Neural progenitor cell (in vitro differentiated cells): ENCODE measurements around the gene GPR62. TPM values are rescaled to one million over a fixed set of nuclear protein-coding genes. Genes with fewer than 3 reads are reported as not detected.

ENCODE experiments used
- DNase-seq: peaks from one replicate; pipeline ENCODE4 v3.0.0-alpha.2; 2016; ENCODE audit warnings: low spot score
- H2AFZ ChIP-seq: fragments of 200-600 bp; sonication (generic); replicated peaks from 2 replicates; pipeline ENCODE4 v1.6.1; 2016; ENCODE audit warnings: antibody characterized with exemption
- H3F3A ChIP-seq: fragments of 200-600 bp; sonication (generic); 2 replicates; pipeline ENCODE4 v1.6.1; 2016; ENCODE audit warnings: antibody characterized with exemption, low read depth
- H3K27ac ChIP-seq: fragments of 200-600 bp; sonication (generic); 2 replicates; pipeline ENCODE4 v1.5.1; 2016; ENCODE audit warnings: mild to moderate bottlenecking
- H3K27me3 ChIP-seq: fragments of 200-600 bp; sonication (generic); 2 replicates; pipeline ENCODE4 v1.6.1; 2016; ENCODE audit warnings: mild to moderate bottlenecking, moderate library complexity
- H3K36me3 ChIP-seq: fragments of 200-600 bp; sonication (generic); 2 replicates; pipeline ENCODE4 v1.5.1; 2016
- H3K4me1 ChIP-seq: fragments of 200-600 bp; sonication (generic); 2 replicates; pipeline ENCODE4 v1.6.1; 2016; ENCODE audit warnings: mixed run types
- H3K4me2 ChIP-seq: fragments of 200-600 bp; sonication (generic); 2 replicates; pipeline ENCODE4 v1.6.1; 2016
- H3K4me3 ChIP-seq: fragments of 200-600 bp; sonication (generic); 2 replicates; pipeline ENCODE4 v1.5.1; 2016
- H3K79me2 ChIP-seq: fragments of 200-600 bp; sonication (generic); 2 replicates; pipeline ENCODE4 v1.6.1; 2016; ENCODE audit warnings: low read depth
- H3K9ac ChIP-seq: fragments of 200-600 bp; sonication (generic); 2 replicates; pipeline ENCODE4 v1.6.1; 2016
- H3K9me3 ChIP-seq: fragments of 200-600 bp; sonication (generic); 2 replicates; pipeline ENCODE4 v1.5.1; 2016; ENCODE audit warnings: low read depth
- H4K20me1 ChIP-seq: fragments of 200-600 bp; sonication (generic); 2 replicates; pipeline ENCODE4 v1.6.1; 2016; ENCODE audit warnings: low read depth
- H3K27ac Mint-ChIP-seq: 3 replicates; pipeline ENCODE4 v1.8.0; 2021; ENCODE audit warnings: mixed read lengths
- H3K27me3 Mint-ChIP-seq: 2 replicates; pipeline ENCODE4 v1.8.0; 2022; ENCODE audit warnings: low read depth, mild to moderate bottlenecking, inconsistent platforms, moderate library complexity, mixed read lengths; ENCODE audit not compliant: insufficient read depth
- H3K36me3 Mint-ChIP-seq: 3 replicates; pipeline ENCODE4 v1.8.0; 2021; ENCODE audit warnings: mixed read lengths
- H3K4me1 Mint-ChIP-seq: 3 replicates; pipeline ENCODE4 v1.8.0; 2021; ENCODE audit warnings: mixed read lengths
- H3K4me3 Mint-ChIP-seq: 3 replicates; pipeline ENCODE4 v1.8.0; 2021; ENCODE audit warnings: mild to moderate bottlenecking, moderate library complexity, mixed read lengths
- H3K9me3 Mint-ChIP-seq: 3 replicates; pipeline ENCODE4 v1.8.0; 2020; ENCODE audit warnings: mixed read lengths
- EZH2 ChIP-seq: fragments of 200-600 bp; sonication (generic); IDR thresholded peaks from 2 replicates; pipeline ENCODE4 v1.6.1; 2017; ENCODE audit warnings: antibody characterized with exemption, mild to moderate bottlenecking, moderate library complexity
- EZH2phosphoT487 ChIP-seq: fragments of 200-600 bp; sonication (generic); IDR thresholded peaks from 2 replicates; pipeline ENCODE4 v1.6.1; 2017; ENCODE audit warnings: antibody characterized with exemption
- total RNA-seq: library from RNA; depleted of rRNA; stranded (reverse); fragments of >200 nt; gene quantifications from 2 replicates; pipeline ENCODE4 v1.2.3, GENCODE V29; 2015; ENCODE audit warnings: low replicate concordance
- TF ChIP-seq, protein P1 (sequence below): fragments of 200-600 bp; sonication (generic); IDR thresholded peaks from 2 replicates; pipeline ENCODE4 v1.5.1; 2017; ENCODE audit warnings: antibody characterized with exemption, mild to moderate bottlenecking

Gene GPR62
- total RNA-seq, 1 donor from 2014 or later = 0.21 TPM

DNA sequence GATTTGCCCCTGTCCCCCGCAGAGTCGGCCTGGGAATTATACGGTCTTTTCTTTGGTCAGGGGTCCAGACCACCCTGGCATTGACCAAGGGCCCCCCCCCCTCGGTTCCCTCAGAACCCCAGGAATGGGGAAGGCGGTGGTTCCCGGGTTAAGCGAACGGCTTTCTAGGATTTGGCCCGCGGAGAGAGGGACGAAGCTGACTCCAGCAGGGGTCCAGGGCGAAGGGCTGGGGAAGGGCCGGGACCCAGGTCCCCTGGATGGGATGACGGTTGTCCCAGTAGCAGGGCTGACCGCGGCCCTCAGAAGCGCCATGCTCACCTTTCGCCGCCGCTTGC is 13.8 kb upstream of the GPR62 start:
- Histone ChIP-seq H4K20me1 (peaks cover 13% of the 10 kb centered on the region), H3K36me3 (no peaks in the 10 kb centered on the region), H3K9me3 (no peaks in the 10 kb centered on the region), H3K4me3 (peak overlapping the region; percentile 70), H3K79me2 (peaks cover 25% of the 10 kb centered on the region), H3K27ac (no peak overlapping the region), H3K9ac (peak overlapping the region; percentile 38), H2AFZ (no peak overlapping the region), H3K27me3 (peaks cover 7% of the 10 kb centered on the region), H3F3A (no peaks in the 10 kb centered on the region), H3K4me1 (peaks cover 12% of the 10 kb centered on the region), H3K4me2 (peak overlapping the region; percentile 95)
- no peak for DNase-seq
- no peak overlapping the region for H3K27ac Mint-ChIP-seq
- H3K4me3 Mint-ChIP-seq = peak overlapping the region; percentile 92
- TF ChIP-seq EZH2phosphoT487 = no peak
- TF ChIP-seq, protein P1, sequence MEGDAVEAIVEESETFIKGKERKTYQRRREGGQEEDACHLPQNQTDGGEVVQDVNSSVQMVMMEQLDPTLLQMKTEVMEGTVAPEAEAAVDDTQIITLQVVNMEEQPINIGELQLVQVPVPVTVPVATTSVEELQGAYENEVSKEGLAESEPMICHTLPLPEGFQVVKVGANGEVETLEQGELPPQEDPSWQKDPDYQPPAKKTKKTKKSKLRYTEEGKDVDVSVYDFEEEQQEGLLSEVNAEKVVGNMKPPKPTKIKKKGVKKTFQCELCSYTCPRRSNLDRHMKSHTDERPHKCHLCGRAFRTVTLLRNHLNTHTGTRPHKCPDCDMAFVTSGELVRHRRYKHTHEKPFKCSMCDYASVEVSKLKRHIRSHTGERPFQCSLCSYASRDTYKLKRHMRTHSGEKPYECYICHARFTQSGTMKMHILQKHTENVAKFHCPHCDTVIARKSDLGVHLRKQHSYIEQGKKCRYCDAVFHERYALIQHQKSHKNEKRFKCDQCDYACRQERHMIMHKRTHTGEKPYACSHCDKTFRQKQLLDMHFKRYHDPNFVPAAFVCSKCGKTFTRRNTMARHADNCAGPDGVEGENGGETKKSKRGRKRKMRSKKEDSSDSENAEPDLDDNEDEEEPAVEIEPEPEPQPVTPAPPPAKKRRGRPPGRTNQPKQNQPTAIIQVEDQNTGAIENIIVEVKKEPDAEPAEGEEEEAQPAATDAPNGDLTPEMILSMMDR = no peak
- TF ChIP-seq EZH2 = no peak
- H3K9me3 Mint-ChIP-seq = no peaks in the 10 kb centered on the region
- no peaks in the 10 kb centered on the region for H3K36me3 Mint-ChIP-seq
- H3K4me1 Mint-ChIP-seq = peaks cover 13% of the 10 kb centered on the region
- H3K27me3 Mint-ChIP-seq = peaks cover 9% of the 10 kb centered on the region

DNA sequence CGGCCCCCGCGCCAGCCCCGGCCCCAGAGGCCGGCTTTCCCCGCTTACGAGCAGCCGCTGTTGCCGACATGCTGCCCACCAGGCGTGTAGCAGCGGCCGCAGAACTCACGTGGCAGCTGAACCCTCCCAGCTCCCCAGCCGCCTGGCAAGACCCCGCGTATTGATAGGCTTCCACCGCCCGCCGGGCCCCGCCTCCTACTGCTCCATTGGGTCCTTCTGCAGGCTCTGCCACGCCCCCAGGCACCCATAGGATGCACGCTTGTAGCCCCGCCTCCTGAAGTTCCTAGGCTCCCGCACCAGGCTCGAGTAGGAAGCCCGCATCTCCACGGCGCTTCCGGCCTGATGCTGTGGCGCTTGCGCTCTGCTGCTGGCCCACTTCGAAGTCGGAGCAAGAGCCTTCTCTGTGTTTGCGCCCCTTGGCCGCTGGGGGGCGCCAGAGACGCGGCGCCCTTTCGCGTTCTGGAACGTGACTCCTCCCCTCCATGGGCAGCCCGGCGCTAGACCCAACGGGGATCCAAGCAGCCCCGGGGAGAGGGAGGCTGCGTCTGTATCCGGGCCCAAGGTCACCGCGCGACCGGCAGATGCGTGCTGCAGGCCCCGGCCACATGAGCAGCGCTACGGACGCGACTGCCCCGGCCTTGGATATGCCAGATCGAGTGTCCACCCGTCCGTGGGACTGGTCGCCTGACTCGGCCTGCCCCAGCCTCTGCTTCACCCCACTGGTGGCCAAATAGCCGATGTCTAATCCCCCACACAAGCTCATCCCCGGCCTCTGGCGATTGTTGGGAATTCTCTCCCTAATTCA is 13.2 kb upstream of the GPR62 start, which contains the start of the genes PARP3 and RRP9:
PARP3 (plus strand) TSS at position 566 of the 805 bp plus-strand sequence. CDS start 993 bp downstream, outside the sequence.
RRP9 (minus strand) TSS at position 107 of the 805 bp plus-strand sequence; CDS start at position 70, 37 bp downstream.
- peaks cover 7% of the 10 kb centered on the region for H3K27me3 ChIP-seq
- peak within 1 kb of the TSS; percentile 95 for H3K4me2 ChIP-seq
- peaks cover 12% of the 10 kb centered on the region for H3K4me1 ChIP-seq
- Mint-ChIP-seq H3K36me3 (no peaks in the 10 kb centered on the region), H3K27ac (peak within 1 kb of the TSS; percentile 72), H3K4me3 (peak within 1 kb of the TSS; percentile 92), H3K9me3 (no peaks in the 10 kb centered on the region), H3K27me3 (peaks cover 11% of the 10 kb centered on the region), H3K4me1 (peaks cover 13% of the 10 kb centered on the region)
- peak within 1 kb of the TSS; percentile 70 for H3K4me3 ChIP-seq
- no peak for TF ChIP-seq EZH2
- TF ChIP-seq, protein P1 = peak; percentile 99
- H3K79me2 ChIP-seq = peaks cover 25% of the 10 kb centered on the region
- H3K36me3 ChIP-seq = no peaks in the 10 kb centered on the region
- H3K9ac ChIP-seq = peak within 1 kb of the TSS; percentile 38
- peaks cover 13% of the 10 kb centered on the region for H4K20me1 ChIP-seq
- peak; percentile 100 for DNase-seq
- H3K27ac ChIP-seq = no peak within 1 kb of the TSS
- no peaks in the 10 kb centered on the region for H3K9me3 ChIP-seq
- peak within 1 kb of the TSS; percentile 78 for H2AFZ ChIP-seq
- no peaks in the 10 kb centered on the region for H3F3A ChIP-seq

DNA sequence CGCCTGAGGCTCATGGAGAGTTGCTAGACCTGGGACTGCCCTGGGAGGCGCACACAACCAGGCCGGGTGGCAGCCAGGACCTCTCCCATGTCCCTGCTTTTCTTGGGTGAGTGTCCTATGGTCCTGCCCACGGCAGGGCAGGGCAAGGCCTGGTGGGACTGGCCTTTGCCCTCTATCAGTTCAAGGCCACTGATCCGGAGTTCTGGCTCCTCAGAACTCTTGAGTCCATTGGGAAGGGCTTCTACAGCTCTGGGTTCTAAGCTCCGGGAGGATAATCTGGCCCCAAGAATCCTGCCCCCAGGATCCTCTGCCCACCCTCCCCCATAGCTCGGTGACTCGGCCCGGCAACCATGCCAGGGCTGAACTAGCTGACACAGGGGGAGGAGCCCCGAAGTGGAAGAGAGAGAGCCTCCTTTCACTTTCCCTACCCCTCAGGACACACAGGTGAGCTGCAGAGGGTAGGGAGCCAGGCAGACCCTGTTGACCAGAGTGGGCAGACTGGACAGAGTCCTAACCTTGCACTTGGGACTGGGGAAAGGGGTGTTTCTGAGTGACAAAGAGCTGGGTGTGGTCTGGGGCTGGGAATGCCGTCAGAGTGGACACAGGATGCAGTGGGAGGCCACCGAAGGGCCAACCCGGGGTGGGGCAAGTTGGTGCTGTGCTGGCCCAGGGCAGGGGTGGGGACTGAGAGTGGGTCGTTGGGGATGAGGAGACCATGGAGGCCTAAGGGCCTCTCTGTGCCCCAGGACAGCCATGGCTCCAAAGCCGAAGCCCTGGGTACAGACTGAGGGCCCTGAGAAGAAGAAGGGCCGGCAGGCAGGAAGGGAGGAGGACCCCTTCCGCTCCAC is 12.4 kb upstream of the GPR62 start:
- peak overlapping the region; percentile 92 for H3K4me3 Mint-ChIP-seq
- peaks cover 10% of the 10 kb centered on the region for H3K27me3 Mint-ChIP-seq
- peaks cover 13% of the 10 kb centered on the region for H3K4me1 Mint-ChIP-seq
- Histone ChIP-seq H3K79me2 (peaks cover 25% of the 10 kb centered on the region), H3F3A (no peaks in the 10 kb centered on the region), H3K36me3 (no peaks in the 10 kb centered on the region), H2AFZ (peak overlapping the region; percentile 78), H3K4me3 (peak overlapping the region; percentile 47), H3K9me3 (no peaks in the 10 kb centered on the region), H4K20me1 (peaks cover 13% of the 10 kb centered on the region), H3K9ac (no peak overlapping the region), H3K4me2 (peak overlapping the region; percentile 79), H3K27me3 (peaks cover 9% of the 10 kb centered on the region), H3K27ac (no peak overlapping the region), H3K4me1 (peaks cover 12% of the 10 kb centered on the region)
- TF ChIP-seq EZH2 (no peak), EZH2phosphoT487 (no peak)
- TF ChIP-seq, protein P1 = no peak
- H3K9me3 Mint-ChIP-seq = no peaks in the 10 kb centered on the region
- H3K36me3 Mint-ChIP-seq = no peaks in the 10 kb centered on the region
- peak overlapping the region; percentile 72 for H3K27ac Mint-ChIP-seq
- DNase-seq = no peak
